Measurements from ENCODE around the gene PRPH.
"Not testable (repeated sequence)": the region's sequence is repeated elsewhere in the genome, so short reads cannot be mapped to it uniquely, and the experiment has no call there.

The PRPH gene

GRCh38 chr12:49333778-49334177 is 38.8 kb downstream of the PRPH start:
- DNase-seq (ENCODE audit: low read depth), result not testable (repeated sequence)

GRCh38 chr12:49334226-49334625 is 39.3 kb downstream of the PRPH start:
- DNase-seq (ENCODE audit: low read depth), result no peak

- DNase-seq (ENCODE audit: low read depth), result no peak
Observed at GRCh38 chr12:49334681-49335080, 39.7 kb downstream of the PRPH start.

- DNase-seq (ENCODE audit: low read depth), result no peak
Observed at GRCh38 chr12:49335118-49335954, 40.4 kb downstream of the PRPH start.

GRCh38 chr12:49335955-49336644 is 41.2 kb downstream of the PRPH start:
- no peak for DNase-seq (ENCODE audit: low read depth)

GRCh38 chr12:49336645-49337584 is 42.0 kb downstream of the PRPH start, which contains the start of gene C1QL4:
Gene C1QL4, minus strand, starts transcription at chr12:49337188. Its CDS starts 711 bp downstream, at chr12:49336477.
- peak; percentile 87 for DNase-seq (ENCODE audit: low read depth)

GRCh38 chr12:49338830-49339463 is 44.0 kb downstream of the PRPH start:
- DNase-seq (ENCODE audit: low read depth), result no peak

- DNase-seq (ENCODE audit: low read depth), result no peak
Observed at GRCh38 chr12:49339464-49339861, 44.5 kb downstream of the PRPH start.

- DNase-seq (ENCODE audit: low read depth), result no peak
Observed at GRCh38 chr12:49340095-49340870, 45.3 kb downstream of the PRPH start.

- no peak for DNase-seq (ENCODE audit: low read depth)
Observed at GRCh38 chr12:49340971-49341776, 46.2 kb downstream of the PRPH start.

- DNase-seq (ENCODE audit: low read depth), result no peak
Observed at GRCh38 chr12:49341777-49342065, 46.8 kb downstream of the PRPH start.

- DNase-seq (ENCODE audit: low read depth), result peak; percentile 60
Observed at GRCh38 chr12:49342066-49342913, 47.3 kb downstream of the PRPH start.

- DNase-seq (ENCODE audit: low read depth), result no peak
Observed at GRCh38 chr12:49342914-49343731, 48.2 kb downstream of the PRPH start.

GRCh38 chr12:49344486-49345050 is 49.6 kb downstream of the PRPH start:
- no peak for DNase-seq (ENCODE audit: low read depth)

GRCh38 chr12:49345051-49345824 is 50.3 kb downstream of the PRPH start:
- no peak for DNase-seq (ENCODE audit: low read depth)

- DNase-seq (ENCODE audit: low read depth), result no peak
Observed at GRCh38 chr12:49345825-49346658, 51.1 kb downstream of the PRPH start.

All from activated gamma-delta T cell treated with anti-CD3 and anti-CD28 coated beads, Interleukin-2, amount 50 U/mL, for 16 hours (primary cell).